ENCODE measurements around the gene ALKBH4.
"Not testable (repeated sequence)": the region's sequence is repeated elsewhere in the genome, so short reads cannot be mapped to it uniquely, and the experiment has no call there.

Gene ALKBH4

DNA sequence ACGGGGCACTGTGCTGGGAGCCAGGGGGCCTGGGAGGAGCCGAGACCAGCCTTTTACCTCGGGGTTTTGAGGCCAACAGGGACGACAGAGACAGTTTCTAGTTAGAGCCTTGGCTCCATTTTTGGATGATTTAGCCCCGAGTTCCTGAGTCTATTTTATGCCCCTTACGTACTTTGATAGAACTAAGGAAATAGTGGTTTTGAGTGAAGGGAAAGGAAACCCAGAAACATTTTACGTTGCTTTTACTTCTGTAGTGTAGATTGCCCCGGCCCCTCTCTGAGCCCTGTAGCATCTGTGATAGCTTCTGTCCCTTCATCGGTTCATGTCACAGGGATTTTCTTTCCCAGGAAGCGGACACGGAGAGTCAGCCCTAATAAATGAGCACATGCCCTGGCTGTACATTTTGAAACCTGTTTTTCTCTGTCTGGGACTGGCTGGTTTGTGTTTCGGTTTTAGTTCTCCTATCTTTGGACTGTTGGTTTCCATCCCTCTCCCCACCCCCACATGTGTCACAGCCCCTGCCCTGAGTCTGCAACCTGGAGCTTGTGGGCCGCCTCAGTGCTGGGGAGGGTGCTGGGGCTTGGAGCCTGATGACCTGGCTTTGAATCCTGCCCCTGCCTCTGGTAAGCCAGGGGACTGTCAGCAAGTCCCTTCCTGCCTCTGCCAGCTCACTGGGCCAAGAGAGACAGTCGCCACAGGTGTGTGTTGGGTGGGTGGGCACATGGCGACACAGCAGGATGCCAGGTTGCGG, 38.2 kb downstream of the ALKBH4 start:
- peak; percentile 60 to 72 for DNase-seq (ENCODE audit: low read depth in 2 of 2)

DNA sequence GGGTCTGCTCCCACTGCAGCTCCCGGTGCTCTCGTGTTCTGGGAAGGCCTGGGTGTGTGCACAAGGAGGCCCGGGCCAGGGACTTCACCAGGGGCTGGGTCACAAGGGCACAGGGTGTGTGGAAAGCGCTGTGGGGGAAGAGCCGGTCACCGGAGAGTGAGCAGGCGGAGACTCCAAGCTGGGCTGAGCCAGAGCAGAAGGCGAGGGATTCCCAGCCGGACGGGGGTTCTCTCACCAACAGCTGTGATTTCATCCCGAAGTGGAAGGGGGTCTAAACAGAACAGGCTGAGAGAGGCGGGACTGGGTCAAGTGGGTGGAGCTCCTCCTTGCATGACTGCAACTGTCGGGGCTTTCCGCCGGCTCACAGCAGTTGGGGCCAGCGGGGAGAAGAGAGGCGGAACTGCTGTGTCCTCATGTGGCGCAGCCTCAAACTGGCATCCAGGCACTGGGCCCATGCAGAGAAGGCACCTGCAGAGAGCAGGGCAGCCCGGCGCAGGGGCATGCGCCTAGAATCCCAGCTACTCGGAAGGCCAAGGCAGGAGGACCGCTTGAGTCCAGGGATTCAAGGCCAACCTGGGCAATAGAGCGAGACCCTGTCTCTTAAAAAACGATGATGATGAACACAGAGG, 38.9 kb downstream of the ALKBH4 start:
- peak; percentile 63 to 81 for DNase-seq (ENCODE audit: low read depth in 2 of 2)

DNA sequence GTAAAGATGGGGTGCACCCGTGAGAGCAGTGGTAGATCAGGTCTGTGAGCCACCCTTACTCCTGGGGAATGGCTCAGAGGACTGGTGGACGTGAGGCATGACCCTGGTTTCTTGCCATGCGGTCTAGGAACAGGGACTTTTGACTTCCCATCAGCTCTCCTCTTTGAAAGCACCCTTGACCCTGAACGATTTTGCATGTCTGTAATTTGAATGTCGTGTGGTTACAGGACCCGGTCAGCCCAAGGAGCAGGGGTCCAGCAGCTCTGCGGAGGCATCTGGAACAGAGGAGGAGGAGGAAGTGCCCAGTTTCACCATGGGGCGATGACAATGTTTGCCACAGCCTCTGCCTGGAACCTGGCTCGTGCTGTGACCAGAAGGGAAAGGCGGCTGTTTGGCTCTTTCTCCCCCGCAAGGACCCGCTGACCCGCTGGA, 39.9 kb downstream of the ALKBH4 start:
- DNase-seq (ENCODE audit: low read depth in 2 of 2): no peak

DNA sequence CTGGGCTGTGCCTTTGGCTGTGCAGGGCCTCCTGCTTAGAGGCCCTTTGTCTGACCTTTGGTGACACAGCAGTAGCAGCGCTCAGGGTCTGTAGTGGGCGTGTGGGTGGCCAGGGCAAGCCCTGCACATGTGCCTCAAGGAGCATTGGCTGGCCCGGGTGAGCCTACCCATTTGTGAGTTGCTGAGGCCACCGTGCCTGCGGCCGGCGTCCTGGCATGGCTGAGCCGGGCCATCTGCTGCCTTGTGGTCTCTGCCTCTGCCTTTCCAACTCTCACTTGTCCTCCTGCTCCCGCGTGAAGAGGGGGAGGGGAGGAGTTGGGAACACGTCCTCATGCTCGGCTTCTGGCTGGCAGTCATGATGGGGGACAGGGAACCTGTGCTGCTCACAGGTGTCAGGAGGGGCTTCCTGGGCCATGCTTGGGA, 40.5 kb downstream of the ALKBH4 start:
- no peak for DNase-seq (ENCODE audit: low read depth in 2 of 2)

DNA sequence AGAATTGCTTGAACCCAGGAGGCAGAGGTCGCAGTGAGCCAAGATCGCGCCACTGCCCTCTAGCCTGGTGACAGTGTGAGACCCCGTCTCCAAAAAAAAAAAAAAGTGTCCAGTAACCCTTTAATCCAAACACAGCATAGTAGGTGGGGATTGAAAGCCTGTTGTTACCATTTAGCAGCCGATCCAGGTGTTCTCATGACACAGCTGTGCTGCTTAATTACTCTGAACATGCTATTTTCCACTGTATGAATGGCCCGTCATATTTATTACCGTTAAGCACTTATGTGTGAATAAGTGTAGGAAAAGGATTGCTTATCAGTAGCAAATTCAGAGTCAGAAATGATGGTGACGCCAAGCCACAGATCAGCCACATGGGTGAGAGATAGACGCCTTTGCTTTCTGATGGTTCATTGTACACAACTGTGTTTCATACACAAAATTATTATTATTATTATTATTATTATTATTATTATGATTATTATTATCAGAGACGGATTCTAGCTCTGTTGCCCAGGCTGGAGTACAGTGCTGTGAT, 42.9 kb downstream of the ALKBH4 start:
- DNase-seq (ENCODE audit: low read depth in 2 of 2): no peak

DNA sequence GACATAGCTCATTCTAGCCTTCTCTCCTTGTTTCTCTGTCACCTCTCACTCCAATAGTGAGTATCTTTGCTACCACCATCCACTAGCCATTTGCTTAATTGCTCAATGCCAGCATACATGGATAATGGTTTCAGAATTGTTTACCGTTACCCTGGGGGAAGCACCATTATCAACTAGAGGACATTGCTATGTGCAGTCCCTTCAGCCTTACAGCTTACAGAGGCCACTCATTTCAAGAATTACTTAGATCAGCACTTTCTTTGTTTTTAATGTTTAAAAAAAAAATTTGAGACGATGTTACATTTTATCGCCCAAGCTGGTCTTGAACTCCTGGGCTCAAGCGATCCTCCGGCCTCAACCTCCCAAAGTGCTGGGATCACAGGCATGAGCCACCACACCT, 46.1 kb downstream of the ALKBH4 start:
- DNase-seq (ENCODE audit: low read depth in 2 of 2): no peak

DNA sequence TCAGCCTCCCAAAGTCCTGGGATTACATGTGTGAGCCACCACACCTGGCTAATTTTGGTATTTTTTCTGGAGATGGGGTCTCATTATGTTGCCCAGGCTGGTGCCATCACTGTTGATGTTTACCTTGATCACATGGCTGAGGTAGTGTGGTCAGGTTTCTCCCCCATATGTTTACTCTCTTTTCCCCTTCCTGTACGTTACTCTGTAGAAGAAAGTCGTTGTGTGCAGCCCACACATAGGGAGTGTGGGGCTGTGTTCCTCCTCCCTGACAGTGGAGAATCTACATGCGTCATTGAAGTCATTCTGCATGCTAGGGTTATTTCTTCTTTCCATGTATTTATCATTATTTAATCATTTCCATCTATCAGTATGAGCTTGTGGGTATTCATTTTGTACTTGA, 47.6 kb downstream of the ALKBH4 start:
- DNase-seq (ENCODE audit: low read depth in 2 of 2): no peak

DNA sequence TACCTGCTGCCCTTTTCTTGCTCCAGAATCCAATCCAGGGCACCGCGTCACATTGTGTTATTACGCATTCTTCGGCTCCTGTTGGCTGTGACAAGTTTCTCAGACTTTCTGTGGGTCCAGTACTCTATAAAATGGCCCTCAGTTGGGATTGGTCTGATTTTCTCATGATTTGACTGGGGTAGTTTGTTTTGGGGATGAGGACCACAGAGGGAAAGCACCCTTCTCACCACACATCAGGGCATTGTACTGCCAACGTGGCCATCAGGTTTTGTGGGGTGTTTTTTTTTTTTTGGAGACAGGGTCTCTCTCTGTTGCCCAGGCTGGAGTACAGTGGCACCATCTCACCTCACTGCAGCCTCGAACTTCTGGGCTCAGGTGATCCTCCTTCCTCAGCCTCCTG, 48.3 kb downstream of the ALKBH4 start:
- no peak for DNase-seq (ENCODE audit: low read depth in 2 of 2)

DNA sequence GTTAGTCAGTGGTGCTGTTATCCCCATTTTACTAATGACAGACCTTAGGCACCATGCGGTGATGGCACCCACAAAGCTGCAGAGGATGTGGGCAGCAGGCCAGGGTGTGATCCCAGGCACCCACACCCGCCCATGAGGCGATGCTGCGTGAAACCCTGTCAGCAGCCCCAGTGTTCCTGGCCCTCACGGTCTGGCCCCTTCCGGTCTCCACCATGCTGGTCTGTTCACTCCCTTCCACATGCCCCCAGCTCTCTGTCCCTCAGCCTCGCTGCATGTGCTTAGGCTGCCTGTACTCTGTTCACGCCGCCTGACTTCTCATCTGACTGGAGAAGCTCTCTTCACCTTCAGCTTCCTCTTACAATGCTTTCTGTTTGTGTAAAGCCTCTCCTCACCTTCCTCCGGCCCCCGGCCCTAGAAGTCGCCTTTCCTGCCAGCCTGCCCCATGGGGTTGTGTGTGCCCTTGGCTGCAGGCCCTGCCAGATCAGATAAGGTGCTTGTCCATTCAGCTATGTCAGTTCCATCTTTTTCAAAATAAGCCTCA, 48.9 kb downstream of the ALKBH4 start:
- DNase-seq (ENCODE audit: low read depth in 2 of 2): peak in 1 of 2 donors; percentile 41

DNA sequence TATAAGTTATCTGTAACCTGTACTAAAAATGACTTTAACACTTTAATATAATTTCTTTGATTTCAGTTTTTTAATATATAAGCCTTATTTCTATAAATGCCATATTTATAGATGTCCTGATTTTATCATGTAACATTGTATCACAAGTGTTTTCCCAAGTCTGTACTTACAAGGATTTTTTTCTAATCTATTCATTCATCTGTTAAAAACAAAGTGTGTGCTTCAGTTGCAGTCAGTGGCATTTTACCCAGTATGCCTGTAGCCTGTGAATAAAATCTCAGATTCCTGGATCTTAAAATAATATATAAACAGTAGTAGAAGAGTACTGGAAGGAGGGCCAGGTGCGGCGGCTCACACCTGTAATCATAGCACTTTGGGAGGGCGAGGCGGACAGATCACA, 51.1 kb downstream of the ALKBH4 start:
- no peak for DNase-seq (ENCODE audit: low read depth in 2 of 2)

DNA sequence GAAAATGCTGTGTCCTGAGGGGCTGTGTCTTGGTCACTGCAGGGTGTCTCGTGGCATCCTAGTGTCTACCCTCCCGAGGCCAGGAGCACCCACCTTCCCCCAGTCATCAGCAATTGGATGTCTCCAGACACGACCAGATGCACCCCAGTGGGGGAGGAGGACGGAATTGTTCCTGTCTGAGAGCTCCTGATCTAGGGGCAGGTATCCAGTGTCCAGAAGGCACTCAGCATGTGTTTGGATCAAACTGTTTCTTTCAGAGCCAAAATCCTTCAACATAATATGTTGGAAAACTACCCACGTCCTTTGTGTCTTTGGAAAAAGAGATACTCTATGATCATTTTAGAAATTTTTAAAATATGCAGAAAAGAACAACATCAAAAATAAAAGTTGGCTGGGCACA, 51.6 kb downstream of the ALKBH4 start:
- DNase-seq (ENCODE audit: low read depth in 2 of 2): no peak

DNA sequence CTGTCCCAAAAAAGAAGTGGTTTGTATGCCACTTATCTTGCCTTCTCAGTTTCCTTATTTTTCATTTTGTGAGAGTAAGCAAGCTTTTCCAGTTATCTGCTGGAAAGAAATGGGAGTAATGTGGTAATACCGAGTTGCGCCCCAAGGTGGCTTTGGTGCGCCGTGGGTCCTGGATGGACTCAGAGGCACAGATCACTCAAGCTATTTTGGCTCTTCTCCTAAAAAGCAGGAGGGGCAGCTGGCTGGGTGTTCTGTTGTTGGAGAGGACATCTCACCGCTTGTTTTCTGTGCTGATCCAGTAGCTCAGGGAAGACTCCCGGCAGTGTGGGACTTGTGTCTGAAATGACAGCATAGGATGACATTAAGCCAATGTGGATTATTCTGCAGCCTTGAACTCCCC, 52.1 kb downstream of the ALKBH4 start:
- DNase-seq (ENCODE audit: low read depth in 2 of 2): no peak

DNA sequence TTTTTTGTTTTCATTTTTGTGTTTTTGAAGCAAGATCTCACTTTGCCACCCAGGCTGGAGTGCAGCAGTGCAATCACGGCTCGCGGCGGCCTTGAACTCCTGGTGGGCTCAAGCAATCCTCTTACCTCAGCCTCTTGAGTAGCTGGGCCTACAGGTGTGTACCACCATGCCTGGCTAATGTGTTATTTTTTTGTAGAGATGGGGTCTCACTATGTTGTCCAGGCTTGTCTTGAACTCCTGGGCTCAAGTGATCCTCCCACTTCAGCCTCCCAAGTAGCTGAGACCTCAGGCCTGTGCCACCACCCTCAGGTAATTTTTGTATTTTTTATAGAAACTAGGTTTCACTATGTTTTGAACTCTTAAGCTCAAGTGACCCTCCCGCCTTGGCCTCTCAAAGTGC, 53.7 kb downstream of the ALKBH4 start:
- DNase-seq (ENCODE audit: low read depth in 2 of 2): no peak

DNA sequence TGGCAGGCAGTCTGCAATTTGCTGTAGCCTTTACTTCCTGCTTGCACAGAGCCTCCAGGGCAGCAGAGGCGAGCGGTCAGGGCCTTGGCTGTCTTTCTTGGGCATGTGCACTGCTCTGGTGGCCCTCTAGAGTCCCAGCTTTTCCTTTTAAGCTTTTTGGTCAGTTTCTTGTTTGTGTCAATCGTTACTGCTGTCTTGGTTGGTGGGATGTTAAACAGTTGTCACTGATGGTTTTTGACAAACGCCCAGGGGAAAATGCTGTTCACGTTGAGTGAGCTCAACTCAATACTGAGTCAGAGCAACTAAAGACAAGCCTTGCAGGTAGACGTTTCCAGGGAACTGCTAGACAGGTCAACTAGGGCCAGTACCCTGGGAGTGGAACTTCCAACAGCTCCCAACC, 54.5 kb downstream of the ALKBH4 start:
- DNase-seq (ENCODE audit: low read depth in 2 of 2): no peak

DNA sequence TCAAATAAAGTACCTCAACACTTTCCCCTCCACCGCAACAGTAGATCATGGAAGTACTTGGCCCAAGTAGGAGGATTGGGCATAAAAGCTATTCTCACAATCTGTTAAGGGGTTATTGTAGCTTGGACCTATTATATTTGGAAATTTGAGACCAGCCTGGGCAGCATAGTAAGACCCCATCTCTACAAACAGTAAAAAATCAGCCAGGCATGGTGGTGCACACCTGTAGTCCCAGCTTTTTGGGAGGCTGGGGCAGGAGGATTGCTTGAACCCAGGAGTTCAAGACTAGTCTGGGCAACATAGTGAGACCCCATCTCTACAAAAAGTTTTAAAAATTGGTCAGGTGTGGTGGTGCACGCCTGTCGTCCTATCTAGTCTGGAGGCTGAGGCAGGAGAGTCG, 55.3 kb downstream of the ALKBH4 start:
- no peak for DNase-seq (ENCODE audit: low read depth in 2 of 2)

DNA sequence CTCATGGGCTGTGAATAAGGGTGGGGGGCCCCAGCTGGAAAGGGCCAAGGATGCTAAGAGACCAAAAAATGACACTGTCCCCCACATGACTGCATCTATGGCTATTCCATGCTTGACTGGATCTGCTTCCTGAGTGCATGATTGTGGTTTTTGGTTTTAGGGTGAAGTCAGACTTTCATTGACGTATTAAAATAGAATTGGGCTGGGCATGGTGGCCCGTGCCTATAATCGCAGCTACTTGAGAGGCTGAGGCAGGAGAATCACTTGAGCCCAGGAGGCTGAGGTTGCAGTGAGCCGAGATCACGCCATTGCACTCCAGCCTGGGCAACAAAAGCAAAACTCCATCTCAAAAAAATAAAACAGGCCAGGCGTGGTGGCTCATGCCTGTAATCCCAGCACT, 56.1 kb downstream of the ALKBH4 start:
- not testable (repeated sequence) for DNase-seq (ENCODE audit: low read depth in 2 of 2)

DNA sequence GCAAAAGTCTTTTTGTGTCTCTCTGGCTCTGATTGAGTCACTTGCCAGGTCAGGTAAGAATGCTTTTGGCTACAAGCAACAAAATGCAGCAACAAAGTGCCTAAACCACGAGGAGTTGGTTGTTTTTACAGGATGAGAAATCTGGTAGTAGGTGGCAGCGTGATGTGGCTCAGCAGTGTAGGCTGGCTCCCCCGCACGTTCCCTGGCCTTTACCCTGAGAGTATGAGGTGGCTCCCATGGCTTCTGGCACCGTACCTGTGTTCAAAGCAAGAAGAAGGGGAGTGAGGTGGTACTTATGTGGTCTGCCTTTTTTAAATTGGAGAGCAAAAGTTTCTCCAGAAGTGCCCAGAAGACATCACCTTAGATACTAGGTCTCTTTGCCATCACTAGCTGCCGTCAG, 56.8 kb downstream of the ALKBH4 start:
- no peak for DNase-seq (ENCODE audit: low read depth in 2 of 2)
